Measurements from ENCODE around the gene RNPS1. TPM values are rescaled to one million over a fixed set of nuclear protein-coding genes. Genes with fewer than 3 reads are reported as not detected.

RNPS1 gene
- total and polyA plus RNA-seq, 9 of the 15 experiments (the other 6 are each of a cell fraction or from before 2014, with no cell fraction given) = 44.9 to 338 (median 202) TPM

DNA sequence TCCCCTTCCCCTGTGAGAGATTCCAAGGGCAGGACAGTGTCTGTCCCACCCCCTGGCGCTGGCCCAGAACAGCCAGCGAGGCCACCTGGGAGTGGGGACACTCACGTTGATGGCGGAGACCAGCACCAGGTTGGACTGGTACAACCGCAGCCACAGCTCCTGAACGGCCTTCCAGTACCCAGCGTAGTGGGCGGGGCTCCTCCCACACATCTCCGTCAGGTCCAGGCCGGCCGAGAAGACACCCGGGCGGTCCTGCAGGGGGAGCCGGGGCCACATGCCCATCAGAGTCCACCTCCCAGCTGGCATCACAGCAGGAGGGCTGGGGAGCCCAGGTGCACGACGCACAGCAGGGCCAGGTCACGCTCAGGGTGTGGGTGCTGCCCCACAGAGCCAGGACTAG lies 23.6 kb downstream of the RNPS1 start (continued):
- TF ChIP-seq ZNF668 (CRISPR knock-in tag; IDR thresholded peaks at IDR 0.05) (no peak), DIDO1 (tag; IDR thresholded peaks at IDR 0.05; ENCODE audit: low read depth) (no peak), MAFF (IDR thresholded peaks at IDR 0.05; ENCODE audit: low read length) (no peak), CHD4 (IDR thresholded peaks at IDR 0.05; ENCODE audit: insufficient read depth, insufficient replicate concordance, low read depth, low read length, poor library complexity, severe bottlenecking) (no peak), HDAC2 (IDR thresholded peaks at IDR 0.05) (no peak), POLR2G (IDR thresholded peaks at IDR 0.05; ENCODE audit: low read depth, low read length) (peak; percentile 65; the same call in 1 of the 2 replicates), ZNF695 (CRISPR knock-in tag; IDR thresholded peaks at IDR 0.05) (no peak), ZNF431 (CRISPR knock-in tag; IDR thresholded peaks at IDR 0.05) (no peak), KDM5B (IDR thresholded peaks at IDR 0.05; ENCODE audit: insufficient replicate concordance, low read depth, low read length) (no peak), ZNF644 (tag; IDR thresholded peaks at IDR 0.05; ENCODE audit: low read depth) (no peak), IRF2 (CRISPR knock-in tag; IDR thresholded peaks at IDR 0.05) (no peak), NFE2 (IDR thresholded peaks at IDR 0.05; ENCODE audit: low read depth) (no peak), NEUROD1 (IDR thresholded peaks at IDR 0.05; ENCODE audit: borderline replicate concordance, low read depth, low read length, partially characterized antibody) (no peak), MCM2 (IDR thresholded peaks at IDR 0.05; ENCODE audit: low read depth) (no peak), ZNF175 (CRISPR knock-in tag; IDR thresholded peaks at IDR 0.05; ENCODE audit: low read depth) (no peak)
- TF ChIP-seq, protein P1, sequence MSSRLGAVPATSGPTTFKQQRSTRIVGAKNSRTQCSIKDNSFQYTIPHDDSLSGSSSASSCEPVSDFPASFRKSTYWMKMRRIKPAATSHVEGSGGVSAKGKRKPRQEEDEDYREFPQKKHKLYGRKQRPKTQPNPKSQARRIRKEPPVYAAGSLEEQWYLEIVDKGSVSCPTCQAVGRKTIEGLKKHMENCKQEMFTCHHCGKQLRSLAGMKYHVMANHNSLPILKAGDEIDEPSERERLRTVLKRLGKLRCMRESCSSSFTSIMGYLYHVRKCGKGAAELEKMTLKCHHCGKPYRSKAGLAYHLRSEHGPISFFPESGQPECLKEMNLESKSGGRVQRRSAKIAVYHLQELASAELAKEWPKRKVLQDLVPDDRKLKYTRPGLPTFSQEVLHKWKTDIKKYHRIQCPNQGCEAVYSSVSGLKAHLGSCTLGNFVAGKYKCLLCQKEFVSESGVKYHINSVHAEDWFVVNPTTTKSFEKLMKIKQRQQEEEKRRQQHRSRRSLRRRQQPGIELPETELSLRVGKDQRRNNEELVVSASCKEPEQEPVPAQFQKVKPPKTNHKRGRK (tag; IDR thresholded peaks at IDR 0.05) = no peak

Measured in K562 (cell line).